ENCODE data around the gene SCAND1. TPM values are rescaled to one million over a fixed set of nuclear protein-coding genes. Genes with fewer than 3 reads are reported as not detected.

The SCAND1 gene
- total RNA-seq, 2 donors from 2014 or later = 25.8 to 37.1 TPM

Other genes starting within 250 kb of the SCAND1 start
- 100 to 1,000 TPM; 343 to 380 TPM for gene RBM39, start 212.2 kb downstream of the SCAND1 start, total RNA-seq
- 10 to 100 TPM; 58.5 to 71.4 TPM for gene PHF20, start 182.5 kb downstream of the SCAND1 start, total RNA-seq
- gene CNBD2, start 14.1 kb upstream of the SCAND1 start, total RNA-seq = 1 to 10 TPM; 5.0 to 8.6 TPM
- under 1 TPM; 0.20 to 0.93 TPM for gene EPB41L1, start 200.2 kb upstream of the SCAND1 start, total RNA-seq